ENCODE results near the gene CHST8. TPM values are rescaled to one million over a fixed set of nuclear protein-coding genes. Genes with fewer than 3 reads are reported as not detected.

The CHST8 gene
- total RNA-seq, 1 experiment from 2014 or later, result not detected

DNA sequence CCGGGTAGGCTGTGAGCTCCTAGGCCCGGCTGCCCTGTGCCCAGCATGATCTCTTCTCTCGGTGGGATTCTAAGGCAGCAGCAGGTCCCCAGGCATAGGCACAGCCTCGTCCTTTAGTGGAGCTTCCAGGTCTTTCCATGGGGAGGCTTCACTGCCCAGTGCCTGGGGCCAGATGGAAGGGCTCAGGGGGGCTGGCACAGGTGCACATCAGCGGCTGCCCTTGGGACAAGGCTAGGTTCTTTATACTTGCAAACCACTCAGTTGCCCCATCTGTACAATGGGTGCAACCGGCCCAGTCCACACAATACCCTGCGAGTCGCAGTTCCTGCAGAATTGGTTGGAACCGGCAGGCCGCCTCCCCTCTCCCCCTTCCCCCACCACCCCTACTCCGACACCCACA, 189.1 kb downstream of the CHST8 start:
- CTCF ChIA-PET, result interaction anchor here (0.6 kb wide), 1 partner anchor 334 kb away, joined by 4 read pairs; no protein-coding TSS in a partner anchor
- no peaks in the 10 kb centered on the region for H3F3A ChIP-seq (ENCODE audit: insufficient read depth, low read depth)
- no peak overlapping the region for H2AFZ ChIP-seq
- POLR2A ChIA-PET (ENCODE audit: unreplicated experiment), result no interaction called here
- no peak for DNase-seq
- no TSS peak for BruUV-seq (replicated peaks)
- peaks cover 3% of the 10 kb centered on the region; the same call in 1 of the 2 replicates for H4K20me1 ChIP-seq (ENCODE audit: insufficient read depth)
- H3K27me3 ChIP-seq (ENCODE audit: insufficient read depth, low read depth), result no peaks in the 10 kb centered on the region
- H3K4me2 ChIP-seq, result no peak overlapping the region
- H3K36me3 ChIP-seq (ENCODE audit: low read depth), result no peaks in the 10 kb centered on the region
- no peaks in the 10 kb centered on the region for H3K79me2 ChIP-seq (ENCODE audit: low read depth)
- no peaks in the 10 kb centered on the region for H3K9me3 ChIP-seq (ENCODE audit: insufficient read depth, low read depth)
- no peaks in the 10 kb centered on the region for H3K9me2 ChIP-seq (ENCODE audit: insufficient read depth)
- no peaks in the 10 kb centered on the region for H3K4me1 ChIP-seq (replicated peaks; ENCODE audit: insufficient read depth)
- H3K4me3 ChIP-seq, result no peak overlapping the region
- TF ChIP-seq, protein P1, sequence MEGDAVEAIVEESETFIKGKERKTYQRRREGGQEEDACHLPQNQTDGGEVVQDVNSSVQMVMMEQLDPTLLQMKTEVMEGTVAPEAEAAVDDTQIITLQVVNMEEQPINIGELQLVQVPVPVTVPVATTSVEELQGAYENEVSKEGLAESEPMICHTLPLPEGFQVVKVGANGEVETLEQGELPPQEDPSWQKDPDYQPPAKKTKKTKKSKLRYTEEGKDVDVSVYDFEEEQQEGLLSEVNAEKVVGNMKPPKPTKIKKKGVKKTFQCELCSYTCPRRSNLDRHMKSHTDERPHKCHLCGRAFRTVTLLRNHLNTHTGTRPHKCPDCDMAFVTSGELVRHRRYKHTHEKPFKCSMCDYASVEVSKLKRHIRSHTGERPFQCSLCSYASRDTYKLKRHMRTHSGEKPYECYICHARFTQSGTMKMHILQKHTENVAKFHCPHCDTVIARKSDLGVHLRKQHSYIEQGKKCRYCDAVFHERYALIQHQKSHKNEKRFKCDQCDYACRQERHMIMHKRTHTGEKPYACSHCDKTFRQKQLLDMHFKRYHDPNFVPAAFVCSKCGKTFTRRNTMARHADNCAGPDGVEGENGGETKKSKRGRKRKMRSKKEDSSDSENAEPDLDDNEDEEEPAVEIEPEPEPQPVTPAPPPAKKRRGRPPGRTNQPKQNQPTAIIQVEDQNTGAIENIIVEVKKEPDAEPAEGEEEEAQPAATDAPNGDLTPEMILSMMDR (conservative IDR thresholded peaks at IDR 0.05), result no peak
- TF ChIP-seq EZH2 (IDR thresholded peaks at IDR 0.05; ENCODE audit: low read depth), result no peak
- intact Hi-C loops (cut with micrococcal nuclease; ENCODE audit: unreplicated experiment), result no loop called here
- H3K27ac ChIP-seq, result no peak overlapping the region

DNA sequence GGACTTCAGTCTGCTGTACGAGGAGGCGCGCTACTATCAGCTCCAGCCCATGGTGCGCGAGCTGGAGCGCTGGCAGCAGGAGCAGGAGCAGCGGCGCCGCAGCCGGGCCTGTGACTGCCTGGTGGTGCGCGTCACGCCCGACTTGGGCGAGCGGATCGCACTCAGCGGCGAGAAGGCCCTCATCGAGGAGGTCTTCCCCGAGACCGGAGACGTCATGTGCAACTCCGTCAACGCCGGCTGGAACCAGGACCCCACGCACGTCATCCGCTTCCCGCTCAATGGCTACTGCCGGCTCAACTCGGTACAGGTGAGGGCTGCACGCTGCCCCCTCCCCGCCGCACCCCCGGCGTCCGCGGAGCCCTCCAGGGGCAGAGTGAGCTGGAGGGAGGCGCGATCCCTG, 189.5 kb downstream of the CHST8 start:
- CTCF ChIA-PET, result interaction anchor here (0.6 kb wide), 1 partner anchor 333 kb away, joined by 4 read pairs; no protein-coding TSS in a partner anchor
- intact Hi-C loops (cut with micrococcal nuclease; ENCODE audit: unreplicated experiment), result no loop called here

DNA sequence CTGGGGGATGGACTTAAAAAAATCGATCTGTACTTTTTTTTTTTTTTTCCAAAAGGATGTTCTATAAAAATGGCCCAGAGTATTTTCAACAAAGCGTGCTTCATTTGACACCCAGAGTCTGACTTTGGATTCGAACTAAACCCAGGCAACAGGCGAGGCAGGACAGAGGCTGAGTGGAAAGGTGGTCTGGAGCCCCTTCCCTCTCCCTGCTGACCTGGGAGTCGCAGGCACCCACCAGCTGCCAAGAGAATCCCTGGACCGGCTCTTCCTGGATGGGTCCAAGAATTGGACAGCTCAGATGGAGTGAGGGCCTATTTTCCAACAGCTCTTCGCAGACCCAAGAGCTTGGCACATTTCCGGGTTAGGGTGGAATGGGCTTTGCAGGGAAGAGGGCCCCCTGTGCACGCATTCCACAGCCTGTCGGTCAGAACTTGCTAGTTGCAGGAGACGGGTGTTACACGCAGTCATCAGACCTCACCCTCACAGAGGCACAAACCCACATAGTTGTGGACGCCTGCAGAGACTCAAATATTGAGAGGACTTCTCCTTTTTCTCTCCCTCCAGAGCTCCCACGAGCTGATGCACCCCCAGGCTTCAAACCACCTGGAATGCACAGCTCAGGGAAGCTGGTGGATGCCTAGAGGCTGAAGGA, 190.1 kb downstream of the CHST8 start:
- no peak overlapping the region for H3K4me2 ChIP-seq

More for the DNA sequence above, 189.5 kb downstream of the CHST8 start:
- no peaks in the 10 kb centered on the region for H3K9me3 ChIP-seq (ENCODE audit: insufficient read depth, low read depth)
- POLR2A ChIA-PET (ENCODE audit: unreplicated experiment), result no interaction called here
- H3K27ac ChIP-seq, result no peak overlapping the region
- H4K20me1 ChIP-seq (ENCODE audit: insufficient read depth), result peaks cover under 1% of the 10 kb centered on the region; the same call in 1 of the 2 replicates
- H3F3A ChIP-seq (ENCODE audit: insufficient read depth, low read depth), result no peaks in the 10 kb centered on the region
- no peak for TF ChIP-seq EZH2 (IDR thresholded peaks at IDR 0.05; ENCODE audit: low read depth)
- TF ChIP-seq, protein P1 (conservative IDR thresholded peaks at IDR 0.05), result no peak
- no peak for DNase-seq
- H3K4me3 ChIP-seq, result no peak overlapping the region
- no peaks in the 10 kb centered on the region for H3K27me3 ChIP-seq (ENCODE audit: insufficient read depth, low read depth)
- no TSS peak for BruUV-seq (replicated peaks)
- H3K9me2 ChIP-seq (ENCODE audit: insufficient read depth), result no peaks in the 10 kb centered on the region
- H3K36me3 ChIP-seq (ENCODE audit: low read depth), result no peaks in the 10 kb centered on the region
- no peaks in the 10 kb centered on the region for H3K79me2 ChIP-seq (ENCODE audit: low read depth)
- H2AFZ ChIP-seq, result no peak overlapping the region
- H3K4me1 ChIP-seq (replicated peaks; ENCODE audit: insufficient read depth), result no peaks in the 10 kb centered on the region
- H3K4me2 ChIP-seq, result no peak overlapping the region

More for the DNA sequence above, 190.1 kb downstream of the CHST8 start:
- no TSS peak for BruUV-seq (replicated peaks)
- no peak overlapping the region for H3K27ac ChIP-seq
- H3K9me3 ChIP-seq (ENCODE audit: insufficient read depth, low read depth), result no peaks in the 10 kb centered on the region
- TF ChIP-seq, protein P1 (conservative IDR thresholded peaks at IDR 0.05), result no peak
- TF ChIP-seq EZH2 (IDR thresholded peaks at IDR 0.05; ENCODE audit: low read depth), result no peak
- POLR2A ChIA-PET (ENCODE audit: unreplicated experiment), result no interaction called here
- no peaks in the 10 kb centered on the region for H3K36me3 ChIP-seq (ENCODE audit: low read depth)
- no peak overlapping the region for H3K4me3 ChIP-seq
- H3F3A ChIP-seq (ENCODE audit: insufficient read depth, low read depth), result no peaks in the 10 kb centered on the region
- no peaks in the 10 kb centered on the region for H3K9me2 ChIP-seq (ENCODE audit: insufficient read depth)
- no peaks in the 10 kb centered on the region for H3K27me3 ChIP-seq (ENCODE audit: insufficient read depth, low read depth)
- intact Hi-C loops (cut with micrococcal nuclease; ENCODE audit: unreplicated experiment), result no loop called here
- CTCF ChIA-PET, result no interaction called here
- no peaks in the 10 kb centered on the region for H3K79me2 ChIP-seq (ENCODE audit: low read depth)
- no peak for DNase-seq
- no peaks in the 10 kb centered on the region for H4K20me1 ChIP-seq (ENCODE audit: insufficient read depth)
- no peaks in the 10 kb centered on the region for H3K4me1 ChIP-seq (replicated peaks; ENCODE audit: insufficient read depth)
- H2AFZ ChIP-seq, result no peak overlapping the region
